ENCODE results near the gene ZFHX3.
A peak's percentile ranks its signal among the peaks of the same experiment; 100 is the strongest.

The ZFHX3 gene

DNA sequence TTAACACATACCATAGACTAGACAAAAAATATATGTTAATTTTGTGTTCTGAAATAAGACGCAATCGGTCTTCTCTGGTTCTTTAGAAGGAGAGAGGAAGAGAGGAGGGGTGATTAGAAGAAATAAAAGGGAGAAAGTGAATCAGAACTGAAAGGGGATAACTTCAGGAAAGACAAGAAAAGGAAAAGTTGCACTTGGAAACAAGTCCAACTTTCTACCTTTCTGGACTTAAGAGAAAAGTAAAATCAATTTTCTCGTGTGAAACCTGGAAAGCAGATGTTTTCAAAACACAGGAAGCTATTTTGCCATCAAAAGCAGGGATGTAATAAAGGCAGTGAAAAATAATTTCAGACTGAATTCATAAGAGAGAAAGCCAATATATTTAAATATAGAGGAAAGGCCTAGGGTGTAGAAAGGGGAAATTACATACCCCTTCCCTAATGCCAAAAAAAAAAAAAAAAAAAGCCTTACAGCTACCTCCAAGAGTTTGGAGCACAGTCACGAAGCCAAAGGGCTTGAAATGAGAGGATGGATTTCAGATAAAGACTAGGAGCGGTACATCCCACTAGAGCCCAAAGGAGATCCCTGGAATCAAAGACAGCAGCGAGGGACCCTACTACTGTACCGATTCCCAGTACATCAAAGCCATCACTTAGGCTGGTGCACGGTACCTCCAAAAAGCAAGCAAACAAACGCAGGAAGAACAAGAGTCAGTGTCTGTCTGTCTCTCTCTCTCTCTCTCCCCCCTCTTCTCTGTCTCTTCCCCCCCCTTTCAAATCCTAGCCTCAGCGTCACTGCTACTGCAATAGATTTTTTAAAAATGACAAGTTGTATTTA, 12.1 kb upstream of the ZFHX3 start:
- peak overlapping the region in 1 of 2 donors; percentile 70 for H3K4me3 ChIP-seq (replicated peaks in 1 of 2; ENCODE audit: low read depth in 2 of 2, low read length in 2 of 2)
- TF ChIP-seq, protein P1, sequence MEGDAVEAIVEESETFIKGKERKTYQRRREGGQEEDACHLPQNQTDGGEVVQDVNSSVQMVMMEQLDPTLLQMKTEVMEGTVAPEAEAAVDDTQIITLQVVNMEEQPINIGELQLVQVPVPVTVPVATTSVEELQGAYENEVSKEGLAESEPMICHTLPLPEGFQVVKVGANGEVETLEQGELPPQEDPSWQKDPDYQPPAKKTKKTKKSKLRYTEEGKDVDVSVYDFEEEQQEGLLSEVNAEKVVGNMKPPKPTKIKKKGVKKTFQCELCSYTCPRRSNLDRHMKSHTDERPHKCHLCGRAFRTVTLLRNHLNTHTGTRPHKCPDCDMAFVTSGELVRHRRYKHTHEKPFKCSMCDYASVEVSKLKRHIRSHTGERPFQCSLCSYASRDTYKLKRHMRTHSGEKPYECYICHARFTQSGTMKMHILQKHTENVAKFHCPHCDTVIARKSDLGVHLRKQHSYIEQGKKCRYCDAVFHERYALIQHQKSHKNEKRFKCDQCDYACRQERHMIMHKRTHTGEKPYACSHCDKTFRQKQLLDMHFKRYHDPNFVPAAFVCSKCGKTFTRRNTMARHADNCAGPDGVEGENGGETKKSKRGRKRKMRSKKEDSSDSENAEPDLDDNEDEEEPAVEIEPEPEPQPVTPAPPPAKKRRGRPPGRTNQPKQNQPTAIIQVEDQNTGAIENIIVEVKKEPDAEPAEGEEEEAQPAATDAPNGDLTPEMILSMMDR (IDR thresholded peaks at IDR 0.05; ENCODE audit: low read depth, low read length), result no peak
- peak in 1 of 2 donors; percentile 72 for DNase-seq (ENCODE audit: low read depth in 2 of 2)

DNA sequence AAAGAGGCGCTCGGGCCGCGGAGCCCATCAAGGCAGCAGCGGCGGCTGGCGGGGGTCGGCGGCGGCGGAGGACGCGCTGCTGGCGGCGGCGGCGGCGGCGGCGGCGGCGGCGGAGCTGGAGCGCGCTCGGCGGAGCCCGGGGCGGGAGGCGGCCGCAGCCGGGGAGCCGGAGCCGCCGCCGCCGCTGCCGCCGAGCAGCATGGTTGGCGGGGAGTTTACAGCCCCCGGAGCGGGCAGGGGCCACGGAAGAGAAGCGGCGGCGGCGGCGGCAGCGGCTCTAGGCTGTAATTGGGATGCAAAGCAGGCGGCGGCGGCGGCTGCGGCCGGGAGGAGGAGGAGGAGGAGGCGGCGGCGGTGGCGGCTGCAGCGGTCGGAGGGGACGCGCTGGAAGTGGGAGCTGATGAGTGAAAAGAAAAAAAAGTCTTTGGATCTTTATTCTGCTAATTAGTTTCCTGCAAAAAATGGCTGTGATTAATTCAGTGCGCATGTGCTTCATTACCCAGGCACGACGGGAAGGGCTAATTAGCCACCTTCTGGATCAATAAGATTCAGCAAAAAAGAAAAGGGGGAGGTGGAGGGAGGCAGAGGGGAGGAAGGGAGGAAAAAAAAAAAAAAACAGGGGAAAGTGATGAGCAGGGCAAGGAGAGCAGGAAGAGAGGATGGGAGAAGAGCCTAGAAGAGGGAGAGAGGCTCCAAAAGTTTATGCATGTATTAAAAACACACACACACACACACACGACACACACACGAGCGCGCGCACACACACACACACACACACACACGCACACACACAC, 10.9 kb upstream of the ZFHX3 start:
- TF ChIP-seq, protein P1 (IDR thresholded peaks at IDR 0.05; ENCODE audit: low read depth, low read length), result no peak
- H3K4me3 ChIP-seq (replicated peaks in 1 of 2; ENCODE audit: low read depth in 2 of 2, low read length in 2 of 2), result peak overlapping the region; percentile 70
- DNase-seq (ENCODE audit: low read depth in 2 of 2), result peak; percentile 71 to 75

DNA sequence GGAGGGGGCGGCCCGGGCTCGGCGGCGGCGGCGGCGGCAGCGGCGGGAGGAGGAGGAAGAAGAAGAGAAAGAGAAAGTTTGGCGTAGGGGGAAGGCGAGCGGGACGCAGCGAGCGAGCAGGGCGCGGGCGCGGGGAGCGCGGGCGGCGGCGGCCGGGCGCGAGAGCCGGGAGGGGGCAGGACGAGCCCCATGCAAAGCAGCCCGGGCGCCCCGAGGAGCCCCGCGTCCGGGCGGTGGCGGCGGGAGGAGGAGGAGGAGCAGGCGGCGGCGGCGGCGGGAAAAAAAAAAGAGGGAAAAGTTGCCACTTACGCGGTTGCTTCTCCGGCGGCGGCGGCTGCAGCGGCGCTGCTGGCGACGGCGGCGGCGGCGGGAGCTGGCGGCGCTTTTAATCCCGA, 10.3 kb upstream of the ZFHX3 start:
- TF ChIP-seq, protein P1 (IDR thresholded peaks at IDR 0.05; ENCODE audit: low read depth, low read length), result no peak
- peak; percentile 46 to 66 for DNase-seq (ENCODE audit: low read depth in 2 of 2)
- peak overlapping the region; percentile 70 for H3K4me3 ChIP-seq (replicated peaks in 1 of 2; ENCODE audit: low read depth in 2 of 2, low read length in 2 of 2)

DNA sequence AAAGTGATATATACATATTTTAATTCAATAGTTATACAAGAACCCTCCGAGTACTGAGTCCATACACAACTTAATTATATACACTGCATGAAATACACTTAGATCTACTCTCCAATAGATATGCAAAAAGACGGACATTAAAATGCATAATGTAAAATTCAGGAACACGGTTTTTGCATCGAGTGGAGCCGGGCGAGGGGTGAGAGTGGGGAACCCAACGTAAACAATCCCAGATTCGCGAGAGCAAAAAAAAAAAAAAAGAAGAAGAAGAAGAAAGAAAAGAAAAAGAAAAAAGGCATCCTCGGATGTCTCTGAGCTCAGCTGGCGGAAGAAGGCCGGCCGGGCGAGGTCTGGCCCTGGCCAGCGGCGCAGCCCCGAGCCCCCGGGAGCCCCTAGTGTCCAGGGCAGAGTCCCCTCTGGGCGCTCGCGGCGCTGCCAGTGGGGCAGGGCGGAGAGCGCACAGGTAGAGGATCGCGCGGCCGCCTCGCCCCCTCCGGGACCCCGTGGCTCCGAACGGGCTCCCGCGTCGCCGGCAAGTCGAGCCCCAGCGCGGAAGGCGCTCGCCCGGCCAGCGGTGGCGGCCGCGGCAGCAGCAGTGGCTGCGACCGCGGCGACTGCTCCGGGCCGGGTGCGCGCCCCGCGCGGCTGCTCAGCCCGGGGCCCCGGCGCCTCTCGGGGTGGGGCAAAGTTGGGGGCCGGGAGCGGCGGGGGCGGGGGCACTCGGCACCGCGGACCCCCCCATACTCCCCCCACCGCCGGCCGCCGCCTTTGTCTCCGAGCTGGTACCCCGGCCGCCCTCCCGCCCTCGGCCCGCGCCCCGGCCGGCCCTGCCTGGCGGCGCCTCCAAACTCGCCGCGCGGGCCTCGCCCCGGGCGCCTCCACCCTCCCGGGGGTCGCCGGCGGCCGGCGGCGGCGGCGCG, 9.6 kb upstream of the ZFHX3 start:
- DNase-seq (ENCODE audit: low read depth in 2 of 2), result peak; percentile 47 to 59
- TF ChIP-seq, protein P1 (IDR thresholded peaks at IDR 0.05; ENCODE audit: low read depth, low read length), result no peak
- H3K4me3 ChIP-seq (replicated peaks in 1 of 2; ENCODE audit: low read depth in 2 of 2, low read length in 2 of 2), result peak overlapping the region; percentile 39 to 70

DNA sequence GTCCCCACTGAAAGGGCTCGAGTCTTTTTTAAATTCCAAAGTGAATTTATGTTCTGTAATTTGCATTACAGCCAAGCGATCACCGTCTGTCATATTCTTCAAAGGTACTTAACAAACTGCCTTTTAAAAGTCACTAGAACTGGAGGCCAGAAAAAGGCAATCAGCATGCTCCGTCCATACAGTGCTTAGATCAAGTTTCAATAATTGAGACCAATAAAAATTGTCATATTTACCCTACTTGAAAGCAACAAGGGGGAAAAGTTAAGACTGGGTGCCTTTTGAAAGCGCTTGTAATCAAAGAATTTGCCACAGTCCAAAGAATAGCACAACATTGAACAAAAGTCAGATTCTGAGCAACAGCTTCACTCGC, 9.0 kb upstream of the ZFHX3 start:
- TF ChIP-seq, protein P1 (IDR thresholded peaks at IDR 0.05; ENCODE audit: low read depth, low read length), result no peak
- H3K4me3 ChIP-seq (replicated peaks in 1 of 2; ENCODE audit: low read depth in 2 of 2, low read length in 2 of 2), result peak overlapping the region; percentile 39 to 70
- DNase-seq (ENCODE audit: low read depth in 2 of 2), result peak in 1 of 2 donors; percentile 32

DNA sequence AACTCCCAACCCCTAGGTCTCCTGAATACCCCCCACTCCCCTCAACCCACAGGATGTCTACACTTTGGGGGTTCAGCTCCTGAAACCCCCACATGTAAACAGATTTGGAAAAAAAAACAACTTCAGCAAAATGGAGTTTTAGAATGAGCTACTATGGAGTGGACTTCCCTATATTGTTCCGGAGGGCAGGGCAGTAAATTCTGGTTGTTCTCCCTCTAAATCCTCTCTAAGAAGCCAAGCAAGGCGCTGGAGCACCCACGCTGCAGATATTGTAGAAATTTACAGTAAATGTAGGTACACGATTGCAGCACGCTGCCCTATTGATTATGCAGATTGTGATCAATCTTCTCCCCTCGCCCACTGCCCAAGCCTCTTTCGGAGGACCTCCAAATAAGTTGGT, 8.5 kb upstream of the ZFHX3 start:
- TF ChIP-seq, protein P1 (IDR thresholded peaks at IDR 0.05; ENCODE audit: low read depth, low read length), result no peak
- DNase-seq (ENCODE audit: low read depth in 2 of 2), result peak in 1 of 2 donors; percentile 39
- peak overlapping the region; percentile 39 to 70 for H3K4me3 ChIP-seq (replicated peaks in 1 of 2; ENCODE audit: low read depth in 2 of 2, low read length in 2 of 2)
